Activated CD4-positive, alpha-beta T cell treated with anti-CD3 and anti-CD28 coated beads, Interleukin-10, Interleukin-2, amounts not matched to agents 100 ng/mL and 50 ng/mL, durations not matched to agents 16 hours and 8 hours (primary cell): Measurements from ENCODE around the gene EMID1.
"Not testable (repeated sequence)": the region's sequence is repeated elsewhere in the genome, so short reads cannot be mapped to it uniquely, and the experiment has no call there.

Source experiments
- DNase-seq: peaks from one replicate; pipeline ENCODE4 v3.0.0-alpha.2; 2020

Gene EMID1

DNA sequence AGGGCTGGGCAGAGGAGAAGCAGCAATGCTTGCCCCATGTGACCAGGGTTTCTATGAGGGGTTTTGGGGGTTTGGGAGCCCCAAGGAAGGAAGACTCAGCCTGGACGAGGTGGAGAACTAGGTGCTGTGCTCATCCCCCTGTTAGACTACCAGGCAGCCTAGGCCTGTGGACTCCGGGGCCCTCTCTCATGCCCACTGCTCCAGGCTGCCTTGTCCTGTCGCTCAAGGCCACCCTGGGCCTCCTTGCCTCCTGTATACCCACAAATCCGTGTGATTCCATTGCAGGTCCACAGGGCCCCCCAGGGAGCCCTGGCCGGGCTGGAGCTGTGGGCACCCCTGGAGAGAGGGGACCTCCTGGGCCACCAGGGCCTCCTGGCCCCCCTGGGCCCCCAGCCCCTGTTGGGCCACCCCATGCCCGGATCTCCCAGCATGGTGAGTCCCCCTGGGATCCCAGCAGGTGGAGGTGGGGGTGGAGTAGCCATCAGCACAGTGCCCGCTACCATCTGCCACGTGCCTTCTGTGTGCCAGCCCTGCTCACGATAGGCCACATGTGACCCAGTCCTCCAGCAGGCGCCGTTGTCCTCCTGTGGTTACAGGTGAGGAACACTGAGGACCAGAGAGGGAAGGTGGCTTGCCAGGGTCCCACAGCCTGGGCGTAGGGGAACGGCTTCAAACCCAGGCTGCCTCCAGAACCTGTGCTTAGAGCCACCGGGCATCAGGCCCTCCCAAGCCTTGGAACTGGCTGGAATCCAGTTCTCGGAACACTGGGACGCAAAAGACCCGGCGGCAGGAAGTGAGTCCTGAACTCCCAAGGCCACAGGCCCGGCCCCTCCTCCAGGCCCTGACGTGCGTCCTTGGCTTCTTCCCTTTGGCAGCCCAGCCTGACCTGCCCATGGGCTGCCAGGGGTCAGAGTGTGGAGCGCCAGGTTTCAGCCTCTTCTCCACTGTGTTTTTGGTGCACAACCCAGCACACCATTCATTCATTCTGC is 26.6 kb downstream of the EMID1 start:
- DNase-seq: no peak

GRCh38 chr22:29233277-29233877 is 27.7 kb downstream of the EMID1 start:
- DNase-seq: no peak

DNA sequence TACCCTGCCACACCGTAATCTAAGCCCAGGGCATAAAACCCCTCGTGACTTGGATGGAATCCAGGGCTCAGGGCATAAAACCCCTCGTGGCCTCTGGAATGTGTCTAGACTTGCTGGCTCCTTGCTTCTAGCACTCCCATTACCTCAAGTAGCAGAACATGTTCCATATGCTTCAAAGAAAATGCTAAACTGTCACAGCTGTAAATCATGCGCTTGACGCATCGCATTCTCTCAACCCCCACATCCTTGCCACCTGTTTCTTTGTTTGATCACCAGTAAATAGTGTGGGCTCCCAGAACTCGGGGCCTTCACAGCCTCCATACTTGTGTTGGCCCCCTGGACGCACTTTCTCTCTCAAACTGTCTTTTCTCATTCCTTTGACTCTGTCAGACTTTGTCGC is 34.8 kb downstream of the EMID1 start:
- not testable (repeated sequence) for DNase-seq

- no peak for DNase-seq
These were observed 38.3 kb downstream of the EMID1 start for GRCh38 chr22:29243874-29244446.

DNA sequence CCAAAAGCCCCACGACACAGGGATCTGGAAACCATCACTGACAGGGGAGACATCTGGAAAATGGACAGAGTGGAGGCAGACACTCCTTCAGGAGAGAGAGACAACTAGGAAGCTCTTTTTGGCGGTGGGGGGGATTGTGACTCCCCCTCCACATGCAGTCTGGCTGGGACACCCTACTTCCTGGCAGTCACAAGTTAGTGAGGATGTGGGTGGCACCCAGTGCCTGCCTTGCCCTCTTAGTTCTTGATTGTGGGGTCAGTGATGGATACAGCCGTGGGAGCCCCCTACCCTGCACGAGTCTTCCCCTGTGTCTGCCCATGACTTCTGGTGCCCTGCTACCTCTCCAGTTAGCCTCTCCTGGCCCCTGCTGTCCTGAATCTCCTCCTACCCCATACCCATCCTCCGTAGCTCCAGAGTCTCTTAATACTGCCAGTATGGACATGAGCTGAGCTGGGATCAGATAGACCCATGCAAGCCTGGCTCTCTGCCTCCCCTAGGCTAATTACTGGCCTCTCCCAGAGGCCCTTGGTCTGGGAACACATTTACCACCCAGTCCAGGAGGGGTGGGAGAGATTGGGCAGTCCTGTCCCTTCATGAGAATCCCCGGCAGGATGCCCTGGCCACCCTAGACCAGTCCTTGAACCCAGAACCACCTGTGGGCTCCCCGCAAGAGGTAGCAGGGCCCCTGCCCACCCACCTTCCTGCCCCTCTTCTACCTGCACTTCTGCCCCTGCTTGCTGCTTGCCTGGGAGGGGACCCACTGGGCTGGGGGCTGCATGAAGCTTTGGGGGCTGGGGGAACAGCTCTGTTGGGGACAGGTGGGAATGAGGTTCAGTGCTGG is 39.3 kb downstream of the EMID1 start:
- no peak for DNase-seq

- DNase-seq: peak; percentile 76
These were observed 40.1 kb downstream of the EMID1 start for GRCh38 chr22:29245626-29246385.

GRCh38 chr22:29247891-29248290 is 42.2 kb downstream of the EMID1 start:
- DNase-seq: not testable (repeated sequence)

DNA sequence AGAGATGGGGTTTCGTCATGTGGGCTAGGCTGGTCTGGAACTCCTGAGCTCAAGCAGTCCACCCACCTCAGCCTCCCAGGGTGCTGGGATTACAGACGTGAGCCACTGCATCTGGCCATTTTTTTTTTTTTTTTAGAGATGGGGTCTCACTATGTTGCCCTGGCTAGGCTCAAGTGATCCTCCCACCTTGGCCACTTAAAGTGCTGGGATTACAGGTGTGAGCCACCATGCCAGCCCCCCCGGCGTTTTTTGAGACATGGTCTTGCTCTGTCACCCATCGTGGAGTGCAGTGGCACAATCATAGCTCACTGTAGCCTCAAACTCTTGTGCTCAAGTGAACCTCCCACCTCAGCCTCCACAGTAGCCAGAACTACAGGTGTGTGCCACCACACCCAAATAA is 45.6 kb downstream of the EMID1 start:
- DNase-seq: no peak

GRCh38 chr22:29251981-29252911 is 46.5 kb downstream of the EMID1 start:
- no peak for DNase-seq

DNA sequence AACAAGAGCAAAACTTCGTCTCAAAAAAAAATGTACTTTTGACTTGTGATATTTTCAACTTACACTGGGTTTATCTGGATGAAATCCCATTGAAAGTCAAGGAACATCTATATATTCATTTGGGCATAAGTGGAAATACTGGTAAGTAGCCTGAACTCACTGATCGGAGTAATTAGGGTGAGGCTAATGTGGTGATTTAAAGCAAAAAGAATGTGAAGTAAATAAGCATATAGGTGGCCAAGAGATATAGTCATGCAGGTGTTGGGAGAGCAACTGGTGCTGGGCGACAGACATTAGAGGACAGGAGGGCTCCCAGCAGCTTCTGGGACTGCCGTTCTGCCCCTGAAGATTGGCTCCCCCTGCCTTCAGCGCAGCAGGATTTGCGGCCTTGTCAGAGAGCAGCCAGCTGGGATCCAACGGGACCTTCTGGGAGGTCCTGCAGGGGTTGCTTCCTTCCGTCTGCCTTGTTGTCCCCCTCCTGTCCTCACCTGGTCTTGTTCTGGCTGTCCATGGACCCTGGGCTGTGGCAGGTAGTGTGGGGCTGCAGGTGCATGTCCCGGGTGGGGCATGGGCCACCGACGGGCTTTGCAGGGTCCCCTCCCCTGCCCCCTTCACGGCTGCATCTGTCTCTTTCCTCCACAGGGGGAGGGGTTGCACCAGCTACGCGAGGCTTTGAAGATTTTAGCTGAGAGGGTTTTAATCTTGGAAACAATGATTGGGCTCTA is 48.0 kb downstream of the EMID1 start:
- DNase-seq: no peak

DNA sequence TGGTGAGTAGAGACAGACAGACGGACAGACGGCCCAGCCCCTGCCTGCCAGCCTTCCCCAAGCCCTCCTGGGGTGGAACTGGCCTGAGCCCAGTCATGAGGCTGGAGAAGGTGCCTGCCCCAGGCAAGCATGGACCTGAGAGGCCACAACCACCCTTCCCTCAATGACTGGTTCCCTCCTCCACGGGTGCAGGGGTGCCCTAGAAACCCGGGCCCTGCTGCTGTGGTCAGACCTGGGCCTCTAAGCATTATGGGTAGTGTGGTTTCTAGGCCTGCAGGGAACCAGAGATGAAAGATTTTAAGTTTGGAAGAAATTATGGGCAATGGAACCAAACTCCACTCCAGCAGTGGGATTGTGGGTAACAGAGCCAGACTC is 48.6 kb downstream of the EMID1 start:
- no peak for DNase-seq

DNA sequence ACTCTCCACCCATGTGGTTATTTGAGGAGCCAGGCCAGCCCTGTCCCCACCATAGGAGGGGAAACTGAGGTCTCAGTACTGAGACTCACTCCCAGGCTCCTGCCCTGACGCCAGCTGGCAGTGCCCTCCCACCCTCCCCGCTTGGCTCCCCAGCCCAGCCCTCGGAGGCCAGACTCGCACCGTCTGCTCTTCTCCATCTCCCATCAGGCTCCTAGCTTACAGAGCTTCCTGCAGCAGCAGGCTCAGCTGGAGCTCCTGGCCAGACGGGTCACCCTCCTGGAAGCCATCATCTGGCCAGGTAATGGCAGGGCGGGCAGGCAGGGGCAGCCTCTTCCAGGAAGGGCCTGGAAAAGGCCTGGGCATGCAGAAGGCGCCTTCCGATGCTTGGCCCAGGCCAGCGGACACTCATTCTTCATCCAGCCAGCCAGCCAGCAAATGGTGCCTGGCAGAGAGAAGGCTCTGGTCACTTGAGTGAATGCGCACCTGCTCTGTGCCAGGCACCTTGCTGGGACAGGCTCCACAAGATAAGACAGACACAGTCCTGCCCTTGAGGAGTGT is 49.4 kb downstream of the EMID1 start:
- DNase-seq: no peak

GRCh38 chr22:29256606-29257325 is 51.1 kb downstream of the EMID1 start:
- DNase-seq: no peak

GRCh38 chr22:29257751-29258181 is 52.1 kb downstream of the EMID1 start:
- DNase-seq: no peak

GRCh38 chr22:29258407-29259252 is 52.9 kb downstream of the EMID1 start:
- DNase-seq: no peak

DNA sequence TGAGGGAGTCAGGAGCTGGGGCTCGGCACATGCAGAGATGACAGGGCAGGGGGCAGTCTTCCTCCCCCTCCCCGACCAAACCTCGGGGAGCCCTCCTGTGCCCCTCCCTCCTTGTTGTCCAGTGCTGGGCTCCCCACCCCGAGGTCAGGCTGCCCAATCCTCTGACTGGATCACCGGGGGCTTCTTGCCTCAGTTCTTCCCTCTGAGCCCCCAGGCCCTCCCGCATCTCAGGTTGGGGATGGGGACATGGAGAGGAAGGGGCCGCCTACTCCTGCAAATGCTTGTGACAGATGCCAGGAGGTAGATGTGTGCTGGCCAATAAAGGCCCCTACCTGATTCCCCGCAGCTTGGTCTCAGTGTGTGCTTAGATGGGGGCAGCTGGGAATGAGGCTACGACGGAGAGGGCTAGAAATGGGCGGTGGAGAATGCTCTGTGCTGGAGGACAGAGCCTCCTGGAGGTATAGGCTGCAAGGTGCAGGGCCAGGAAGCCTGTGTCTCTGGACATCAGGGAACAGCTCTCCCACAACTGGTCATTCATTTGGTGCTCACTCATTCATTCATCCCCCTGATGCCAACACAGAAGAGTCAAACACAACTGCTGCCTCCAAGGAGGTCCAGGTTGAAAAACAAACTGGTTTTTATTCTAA is 53.7 kb downstream of the EMID1 start:
- DNase-seq: no peak

GRCh38 chr22:29260031-29260560 is 54.4 kb downstream of the EMID1 start:
- DNase-seq: no peak
